GM12872 (cell line): ENCODE measurements around the gene PIGW.

Experiments used
- CTCF ChIP-seq: IDR thresholded peaks from 3 replicates; pipeline ENCODE4 v1.5.1; 2011; ENCODE audit warnings: low read depth, mild to moderate bottlenecking, low read length, moderate library complexity; ENCODE audit not compliant: insufficient read depth

Gene PIGW

GRCh38 chr17:36550491-36551417 lies 16.0 kb downstream of the PIGW start:
- no peak for TF ChIP-seq CTCF

- no peak for TF ChIP-seq CTCF
These were observed 18.7 kb downstream of the PIGW start for GRCh38 chr17:36553459-36553858.

GRCh38 chr17:36566081-36566480 lies 31.3 kb downstream of the PIGW start:
- no peak for TF ChIP-seq CTCF

GRCh38 chr17:36575028-36575427 lies 40.2 kb downstream of the PIGW start:
- no peak for TF ChIP-seq CTCF

GRCh38 chr17:36576793-36577192 lies 42.0 kb downstream of the PIGW start:
- TF ChIP-seq CTCF: no peak

- no peak for TF ChIP-seq CTCF
These were observed 43.9 kb downstream of the PIGW start for GRCh38 chr17:36578671-36579070.

GRCh38 chr17:36583787-36584186 lies 49.0 kb downstream of the PIGW start:
- no peak for TF ChIP-seq CTCF
